ENCODE results near the gene VAMP4.

DNA sequence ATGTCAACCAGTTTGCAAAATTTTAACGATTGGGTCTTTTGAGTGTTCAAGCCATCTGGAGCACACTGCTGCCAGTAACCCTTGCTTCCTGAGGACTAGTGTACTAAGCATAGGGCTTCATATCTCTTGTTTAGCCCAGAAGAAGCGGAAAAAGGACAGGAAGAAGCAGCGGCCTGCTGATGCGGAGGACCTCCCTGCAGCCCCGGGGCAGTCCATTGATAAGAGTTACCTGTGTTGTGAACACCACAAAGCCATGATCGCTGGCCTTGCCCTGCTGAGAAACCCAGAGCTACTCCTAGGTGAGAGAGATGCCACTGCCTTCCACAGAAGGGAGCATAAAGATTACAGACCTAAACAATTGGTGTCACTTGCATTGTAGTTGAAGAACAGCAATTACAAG lies 48.5 kb upstream of the VAMP4 start:
- TF ChIP-seq, protein P1, sequence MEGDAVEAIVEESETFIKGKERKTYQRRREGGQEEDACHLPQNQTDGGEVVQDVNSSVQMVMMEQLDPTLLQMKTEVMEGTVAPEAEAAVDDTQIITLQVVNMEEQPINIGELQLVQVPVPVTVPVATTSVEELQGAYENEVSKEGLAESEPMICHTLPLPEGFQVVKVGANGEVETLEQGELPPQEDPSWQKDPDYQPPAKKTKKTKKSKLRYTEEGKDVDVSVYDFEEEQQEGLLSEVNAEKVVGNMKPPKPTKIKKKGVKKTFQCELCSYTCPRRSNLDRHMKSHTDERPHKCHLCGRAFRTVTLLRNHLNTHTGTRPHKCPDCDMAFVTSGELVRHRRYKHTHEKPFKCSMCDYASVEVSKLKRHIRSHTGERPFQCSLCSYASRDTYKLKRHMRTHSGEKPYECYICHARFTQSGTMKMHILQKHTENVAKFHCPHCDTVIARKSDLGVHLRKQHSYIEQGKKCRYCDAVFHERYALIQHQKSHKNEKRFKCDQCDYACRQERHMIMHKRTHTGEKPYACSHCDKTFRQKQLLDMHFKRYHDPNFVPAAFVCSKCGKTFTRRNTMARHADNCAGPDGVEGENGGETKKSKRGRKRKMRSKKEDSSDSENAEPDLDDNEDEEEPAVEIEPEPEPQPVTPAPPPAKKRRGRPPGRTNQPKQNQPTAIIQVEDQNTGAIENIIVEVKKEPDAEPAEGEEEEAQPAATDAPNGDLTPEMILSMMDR (conservative IDR thresholded peaks at IDR 0.05 in 1 of 2, IDR thresholded peaks at IDR 0.05 in 1 of 2; ENCODE audit: extremely low read depth in 1 of 2, insufficient read depth in 1 of 2, low read depth in 1 of 2, low read length in 2 of 2), result no peak
- TF ChIP-seq EZH2 (IDR thresholded peaks at IDR 0.05; ENCODE audit: borderline replicate concordance, low read length), result no peak
